Measurements from ENCODE around the gene SPACDR.
"Not testable (repeated sequence)": the region's sequence is repeated elsewhere in the genome, so short reads cannot be mapped to it uniquely, and the experiment has no call there.

SPACDR gene

GRCh38 chr7:100457033-100457432, 7.0 kb downstream of the SPACDR start:
- Histone ChIP-seq H2BK12ac (ENCODE audit: low read length in 2 of 2) (no peak overlapping the region), H3K4me2 (ENCODE audit: low read length, poor library complexity, severe bottlenecking) (no peak overlapping the region), H2BK5ac (ENCODE audit: low read depth, low read length, poor library complexity, severe bottlenecking) (no peak overlapping the region), H2AK5ac (ENCODE audit: low read length, severe bottlenecking) (no peak overlapping the region), H3K27me3 (ENCODE audit: control insufficient read depth in 1 of 2, insufficient read depth in 1 of 2, low read length in 2 of 2) (no peaks in the 10 kb centered on the region), H3K4me3 (ENCODE audit: insufficient read depth in 1 of 2, low read depth in 1 of 2, low read length in 2 of 2) (no peak overlapping the region), H2BK15ac (ENCODE audit: low read depth, poor library complexity, severe bottlenecking) (no peak overlapping the region), H3K9ac (ENCODE audit: low read length) (no peak overlapping the region), H3K18ac (ENCODE audit: low read depth in 1 of 2, low read length in 2 of 2) (no peak overlapping the region), H3K23ac (ENCODE audit: low read length in 2 of 2) (no peak overlapping the region), H4K91ac (ENCODE audit: low read length) (no peak overlapping the region), H3K9me3 (ENCODE audit: control insufficient read depth, low read length) (no peaks in the 10 kb centered on the region), H3K14ac (ENCODE audit: low read length in 2 of 2) (no peak overlapping the region), H3K36me3 (ENCODE audit: control insufficient read depth in 1 of 2, insufficient read depth in 2 of 2, low read depth in 1 of 2, low read length in 2 of 2) (peaks cover 19 to 34% of the 10 kb centered on the region in 2 experiments), H3K4ac (ENCODE audit: low read depth in 1 of 2, low read length in 2 of 2) (no peak overlapping the region), H3K27ac (ENCODE audit: low read length, poor library complexity, severe bottlenecking) (no peak overlapping the region), H4K8ac (ENCODE audit: low read length) (no peak overlapping the region), H3K79me1 (replicated peaks; ENCODE audit: low read length, poor library complexity, severe bottlenecking) (no peaks in the 10 kb centered on the region), H3K4me1 (ENCODE audit: control insufficient read depth, insufficient read depth, low read depth, low read length) (peaks cover 2% of the 10 kb centered on the region), H2AFZ (ENCODE audit: low read depth, low read length) (no peak overlapping the region), H2BK120ac (ENCODE audit: low read depth, low read length) (no peak overlapping the region)
- 92% methylated on average over 6 of the region's 6 CpGs for WGBS
- no peak for DNase-seq

- no peak overlapping the region for H3K27ac ChIP-seq (ENCODE audit: low read length, poor library complexity, severe bottlenecking)
- no peaks in the 10 kb centered on the region for H3K27me3 ChIP-seq (ENCODE audit: control insufficient read depth in 1 of 2, insufficient read depth in 1 of 2, low read length in 2 of 2)
- no peak overlapping the region for H2BK12ac ChIP-seq (ENCODE audit: low read length in 2 of 2)
- H2AFZ ChIP-seq (ENCODE audit: low read depth, low read length): no peak overlapping the region
- H3K14ac ChIP-seq (ENCODE audit: low read length in 2 of 2): no peak overlapping the region
- H3K4ac ChIP-seq (ENCODE audit: low read depth in 1 of 2, low read length in 2 of 2): no peak overlapping the region
- no peak overlapping the region for H4K91ac ChIP-seq (ENCODE audit: low read length)
- DNase-seq: no peak
- H3K9me3 ChIP-seq (ENCODE audit: control insufficient read depth, low read length): no peaks in the 10 kb centered on the region
- H3K23ac ChIP-seq (ENCODE audit: low read length in 2 of 2): no peak overlapping the region
- H2BK15ac ChIP-seq (ENCODE audit: low read depth, poor library complexity, severe bottlenecking): no peak overlapping the region
- no peaks in the 10 kb centered on the region for H3K79me1 ChIP-seq (replicated peaks; ENCODE audit: low read length, poor library complexity, severe bottlenecking)
- H3K36me3 ChIP-seq (ENCODE audit: control insufficient read depth in 1 of 2, insufficient read depth in 2 of 2, low read depth in 1 of 2, low read length in 2 of 2): peaks cover 15 to 34% of the 10 kb centered on the region in 2 experiments
- H2BK120ac ChIP-seq (ENCODE audit: low read depth, low read length): no peak overlapping the region
- 89% methylated on average over 12 of the region's 14 CpGs for WGBS
- H3K4me2 ChIP-seq (ENCODE audit: low read length, poor library complexity, severe bottlenecking): no peak overlapping the region
- H4K8ac ChIP-seq (ENCODE audit: low read length): no peak overlapping the region
- H3K18ac ChIP-seq (ENCODE audit: low read depth in 1 of 2, low read length in 2 of 2): no peak overlapping the region
- H3K9ac ChIP-seq (ENCODE audit: low read length): no peak overlapping the region
- H3K4me1 ChIP-seq (ENCODE audit: control insufficient read depth, insufficient read depth, low read depth, low read length): peaks cover 2% of the 10 kb centered on the region
- no peak overlapping the region for H2BK5ac ChIP-seq (ENCODE audit: low read depth, low read length, poor library complexity, severe bottlenecking)
- no peak overlapping the region for H3K4me3 ChIP-seq (ENCODE audit: insufficient read depth in 1 of 2, low read depth in 1 of 2, low read length in 2 of 2)
- no peak overlapping the region for H2AK5ac ChIP-seq (ENCODE audit: low read length, severe bottlenecking)
Measured at GRCh38 chr7:100456562-100456961, 7.5 kb downstream of the SPACDR start.

GRCh38 chr7:100455206-100455605, 8.9 kb downstream of the SPACDR start:
- Histone ChIP-seq H3K4me1 (ENCODE audit: control insufficient read depth, insufficient read depth, low read depth, low read length) (peaks cover 8% of the 10 kb centered on the region), H4K8ac (ENCODE audit: low read length) (no peak overlapping the region), H3K79me1 (replicated peaks; ENCODE audit: low read length, poor library complexity, severe bottlenecking) (no peaks in the 10 kb centered on the region), H3K27ac (ENCODE audit: low read length, poor library complexity, severe bottlenecking) (no peak overlapping the region), H2BK15ac (ENCODE audit: low read depth, poor library complexity, severe bottlenecking) (no peak overlapping the region), H3K4me3 (ENCODE audit: insufficient read depth in 1 of 2, low read depth in 1 of 2, low read length in 2 of 2) (no peak overlapping the region), H2BK12ac (ENCODE audit: low read length in 2 of 2) (no peak overlapping the region), H2BK120ac (ENCODE audit: low read depth, low read length) (no peak overlapping the region), H3K23ac (ENCODE audit: low read length in 2 of 2) (no peak overlapping the region), H3K14ac (ENCODE audit: low read length in 2 of 2) (no peak overlapping the region), H2AK5ac (ENCODE audit: low read length, severe bottlenecking) (no peak overlapping the region), H3K9me3 (ENCODE audit: control insufficient read depth, low read length) (no peaks in the 10 kb centered on the region), H3K36me3 (ENCODE audit: control insufficient read depth in 1 of 2, insufficient read depth in 2 of 2, low read depth in 1 of 2, low read length in 2 of 2) (peaks cover 7 to 22% of the 10 kb centered on the region in 2 experiments), H3K9ac (ENCODE audit: low read length) (no peak overlapping the region), H3K27me3 (ENCODE audit: control insufficient read depth in 1 of 2, insufficient read depth in 1 of 2, low read length in 2 of 2) (no peaks in the 10 kb centered on the region), H2AFZ (ENCODE audit: low read depth, low read length) (no peak overlapping the region), H3K18ac (ENCODE audit: low read depth in 1 of 2, low read length in 2 of 2) (no peak overlapping the region), H4K91ac (ENCODE audit: low read length) (no peak overlapping the region), H2BK5ac (ENCODE audit: low read depth, low read length, poor library complexity, severe bottlenecking) (no peak overlapping the region), H3K4me2 (ENCODE audit: low read length, poor library complexity, severe bottlenecking) (no peak overlapping the region), H3K4ac (ENCODE audit: low read depth in 1 of 2, low read length in 2 of 2) (no peak overlapping the region)
- no peak for DNase-seq
- WGBS: 96% methylated on average over 3 of the region's 3 CpGs

- DNase-seq; H4K91ac ChIP-seq (ENCODE audit: low read length); H3K27ac ChIP-seq (ENCODE audit: low read length, poor library complexity, severe bottlenecking); H4K8ac ChIP-seq (ENCODE audit: low read length); H2BK15ac ChIP-seq (ENCODE audit: low read depth, poor library complexity, severe bottlenecking); H2BK5ac ChIP-seq (ENCODE audit: low read depth, low read length, poor library complexity, severe bottlenecking); H3K4me1 ChIP-seq (ENCODE audit: control insufficient read depth, insufficient read depth, low read depth, low read length); H2AK5ac ChIP-seq (ENCODE audit: low read length, severe bottlenecking); H3K18ac ChIP-seq (ENCODE audit: low read depth in 1 of 2, low read length in 2 of 2); H3K23ac ChIP-seq (ENCODE audit: low read length in 2 of 2); H2AFZ ChIP-seq (ENCODE audit: low read depth, low read length); H3K9me3 ChIP-seq (ENCODE audit: control insufficient read depth, low read length); H3K14ac ChIP-seq (ENCODE audit: low read length in 2 of 2); H3K4me2 ChIP-seq (ENCODE audit: low read length, poor library complexity, severe bottlenecking); H3K79me1 ChIP-seq (replicated peaks; ENCODE audit: low read length, poor library complexity, severe bottlenecking); H3K27me3 ChIP-seq (ENCODE audit: control insufficient read depth in 1 of 2, insufficient read depth in 1 of 2, low read length in 2 of 2); H2BK120ac ChIP-seq (ENCODE audit: low read depth, low read length); H3K4ac ChIP-seq (ENCODE audit: low read depth in 1 of 2, low read length in 2 of 2); H3K9ac ChIP-seq (ENCODE audit: low read length); H2BK12ac ChIP-seq (ENCODE audit: low read length in 2 of 2); H3K4me3 ChIP-seq (ENCODE audit: insufficient read depth in 1 of 2, low read depth in 1 of 2, low read length in 2 of 2): not testable (repeated sequence)
- 98% methylated on average over 8 of the region's 8 CpGs for WGBS
- H3K36me3 ChIP-seq (ENCODE audit: control insufficient read depth in 1 of 2, insufficient read depth in 2 of 2, low read depth in 1 of 2, low read length in 2 of 2): peaks cover 7 to 16% of the 10 kb centered on the region in 2 experiments
Measured at GRCh38 chr7:100453854-100454253, 10.2 kb downstream of the SPACDR start.
